CD4-positive, alpha-beta T cell (primary cell): ENCODE data around the gene ADNP2. TPM values are rescaled to one million over a fixed set of nuclear protein-coding genes. Genes with fewer than 3 reads are reported as not detected.

Experiments
- ATAC-seq: fragments of 200-7000 bp; cut with Tn5 transposase; one replicate; pipeline ENCODE4 v1.10.0; 2022; ENCODE audit warnings: mild to moderate bottlenecking; ENCODE audit not compliant: poor library complexity
- CTCF ChIA-PET: fragments of 350-600 bp; sonication (Branson Sonifier 250); formaldehyde crosslinking; loops from one replicate; lab custom pipeline; 2021; ENCODE audit warnings: antibody characterized with exemption, inconsistent platforms; lab: Charles Lee
- POLR2A ChIA-PET: fragments of 350-600 bp; sonication (Branson Sonifier 250); formaldehyde crosslinking; loops from one replicate; lab custom pipeline; 2021; ENCODE audit warnings: antibody characterized with exemption, inconsistent platforms; lab: Charles Lee
- DNase-seq, 14 experiments: peaks; one replicate each; pipeline ENCODE4 v3.0.0-alpha.2; 2013 to 2020; ENCODE audit warnings: mixed read lengths in 2 of 14
- H3K27ac ChIP-seq, 2 donors: one replicate each; pipeline versions ENCODE4 v1.5.1 to v1.7.0; 2013; ENCODE audit warnings: low read length in 2 of 2, low read depth in 1 of 2, mild to moderate bottlenecking in 1 of 2
- H3K27me3 ChIP-seq, 2 experiments: 1 replicate in 1 of 2; 2 replicates in 1 of 2; pipeline versions ENCODE4 v1.6.1 to v1.7.0; 2013; ENCODE audit warnings: low read length in 2 of 2, control low read depth in 1 of 2, mild to moderate bottlenecking in 1 of 2, moderate library complexity in 1 of 2; ENCODE audit not compliant: insufficient read depth in 2 of 2, control insufficient read depth in 1 of 2
- H3K36me3 ChIP-seq: one replicate; pipeline ENCODE4 v1.6.1; 2013; ENCODE audit warnings: low read length, control low read depth; ENCODE audit not compliant: insufficient read depth
- H3K4me1 ChIP-seq: one replicate; pipeline ENCODE4 v1.6.1; 2013; ENCODE audit warnings: low read length, control low read depth; ENCODE audit not compliant: insufficient read depth
- H3K4me3 ChIP-seq: one replicate; pipeline ENCODE4 v1.5.1; 2013; ENCODE audit warnings: mild to moderate bottlenecking, low read length, moderate library complexity
- H3K9me3 ChIP-seq, 2 experiments: 1 replicate in 1 of 2; 2 replicates in 1 of 2; pipeline versions ENCODE4 v1.6.1 to v1.7.0; 2013; ENCODE audit warnings: low read length in 2 of 2, mild to moderate bottlenecking in 2 of 2, control low read depth in 1 of 2, moderate library complexity in 1 of 2; ENCODE audit not compliant: control insufficient read depth in 1 of 2, insufficient read depth in 1 of 2
- H3K27ac Mint-ChIP-seq: one replicate; pipeline ENCODE4 v1.8.0; 2020; ENCODE audit warnings: mixed read lengths
- H3K27me3 Mint-ChIP-seq: one replicate; pipeline ENCODE4 v1.8.0; 2021; ENCODE audit warnings: mixed read lengths
- H3K36me3 Mint-ChIP-seq: one replicate; pipeline ENCODE4 v1.8.0; 2021; ENCODE audit warnings: low read depth, mixed read lengths
- H3K4me1 Mint-ChIP-seq: one replicate; pipeline ENCODE4 v1.8.0; 2021; ENCODE audit warnings: low read depth, mixed read lengths
- H3K4me3 Mint-ChIP-seq: one replicate; pipeline ENCODE4 v1.8.0; 2020; ENCODE audit warnings: mild to moderate bottlenecking, mixed read lengths
- H3K9me3 Mint-ChIP-seq: one replicate; pipeline ENCODE4 v1.8.0; 2020; ENCODE audit warnings: mixed read lengths
- intact Hi-C, 2 experiments: fragments of 100-400 bp; cut with DNase I in 1 of 2; cut with micrococcal nuclease in 1 of 2; formaldehyde crosslinking; loops; one replicate each; pipeline versions ENCODE4 v1.15.1 to v1.9.0; 2023 to 2025; cut with DNase I, micrococcal nuclease
- total RNA-seq, 174 experiments: library from RNA in 2 of 174; stranded (reverse) in 2 of 174; gene quantifications; one replicate each; pipeline ENCODE4 v1.2.3 and lab custom pipeline; 2021 to 2026
- TF ChIP-seq, protein P1 (sequence below): fragments of 200-600 bp; IDR thresholded peaks from one replicate; pipeline ENCODE4 v1.8.0; 2022; ENCODE audit warnings: antibody characterized with exemption, mild to moderate bottlenecking

Gene ADNP2
- total RNA-seq, 2 experiments from 2014 or later, result 61.0 to 61.5 TPM

DNA sequence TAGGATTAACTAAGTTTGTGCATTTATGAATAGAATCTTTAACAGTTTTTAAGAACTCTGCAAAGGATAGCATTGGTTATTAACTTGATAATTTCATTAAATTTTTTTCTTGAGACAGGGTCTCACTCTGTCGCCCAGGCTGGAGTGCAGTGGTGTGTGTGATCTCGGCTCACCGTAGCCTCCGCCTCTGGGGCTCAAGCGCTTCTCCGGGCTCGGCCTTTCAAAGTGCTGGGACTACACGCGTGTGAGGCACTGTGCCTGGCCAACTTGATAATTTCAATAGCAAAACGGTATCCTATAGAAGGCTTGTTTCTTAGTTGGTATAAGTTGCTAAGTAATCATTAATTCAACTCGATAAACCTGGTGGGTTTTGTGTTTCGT is 38.0 kb downstream of the ADNP2 start:
- ChIA-PET POLR2A (interaction anchor here (1.0 kb wide), 1 partner anchor 38 kb away, joined by 3 read pairs; the partner anchor contains the start of gene ADNP2), CTCF (no interaction called here)
- no peaks in the 10 kb centered on the region for H3K9me3 ChIP-seq
- TF ChIP-seq, protein P1, sequence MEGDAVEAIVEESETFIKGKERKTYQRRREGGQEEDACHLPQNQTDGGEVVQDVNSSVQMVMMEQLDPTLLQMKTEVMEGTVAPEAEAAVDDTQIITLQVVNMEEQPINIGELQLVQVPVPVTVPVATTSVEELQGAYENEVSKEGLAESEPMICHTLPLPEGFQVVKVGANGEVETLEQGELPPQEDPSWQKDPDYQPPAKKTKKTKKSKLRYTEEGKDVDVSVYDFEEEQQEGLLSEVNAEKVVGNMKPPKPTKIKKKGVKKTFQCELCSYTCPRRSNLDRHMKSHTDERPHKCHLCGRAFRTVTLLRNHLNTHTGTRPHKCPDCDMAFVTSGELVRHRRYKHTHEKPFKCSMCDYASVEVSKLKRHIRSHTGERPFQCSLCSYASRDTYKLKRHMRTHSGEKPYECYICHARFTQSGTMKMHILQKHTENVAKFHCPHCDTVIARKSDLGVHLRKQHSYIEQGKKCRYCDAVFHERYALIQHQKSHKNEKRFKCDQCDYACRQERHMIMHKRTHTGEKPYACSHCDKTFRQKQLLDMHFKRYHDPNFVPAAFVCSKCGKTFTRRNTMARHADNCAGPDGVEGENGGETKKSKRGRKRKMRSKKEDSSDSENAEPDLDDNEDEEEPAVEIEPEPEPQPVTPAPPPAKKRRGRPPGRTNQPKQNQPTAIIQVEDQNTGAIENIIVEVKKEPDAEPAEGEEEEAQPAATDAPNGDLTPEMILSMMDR, result no peak
- peaks cover 19% of the 10 kb centered on the region for H3K27me3 Mint-ChIP-seq
- no peaks in the 10 kb centered on the region for H3K9me3 Mint-ChIP-seq
- H3K36me3 Mint-ChIP-seq, result peaks cover 4% of the 10 kb centered on the region
- peaks cover 15% of the 10 kb centered on the region for H3K4me1 ChIP-seq
- H3K36me3 ChIP-seq, result no peaks in the 10 kb centered on the region
- peak overlapping the region; percentile 55 for H3K4me3 ChIP-seq
- DNase-seq (no peak), ATAC-seq (no peak)
- intact Hi-C loops, result no loop called here
- no peak overlapping the region for H3K27ac Mint-ChIP-seq
- H3K27me3 ChIP-seq, result no peaks in the 10 kb centered on the region
- H3K4me1 Mint-ChIP-seq, result peaks cover 21% of the 10 kb centered on the region
- H3K4me3 Mint-ChIP-seq, result peak overlapping the region; percentile 92
- no peak overlapping the region for H3K27ac ChIP-seq

DNA sequence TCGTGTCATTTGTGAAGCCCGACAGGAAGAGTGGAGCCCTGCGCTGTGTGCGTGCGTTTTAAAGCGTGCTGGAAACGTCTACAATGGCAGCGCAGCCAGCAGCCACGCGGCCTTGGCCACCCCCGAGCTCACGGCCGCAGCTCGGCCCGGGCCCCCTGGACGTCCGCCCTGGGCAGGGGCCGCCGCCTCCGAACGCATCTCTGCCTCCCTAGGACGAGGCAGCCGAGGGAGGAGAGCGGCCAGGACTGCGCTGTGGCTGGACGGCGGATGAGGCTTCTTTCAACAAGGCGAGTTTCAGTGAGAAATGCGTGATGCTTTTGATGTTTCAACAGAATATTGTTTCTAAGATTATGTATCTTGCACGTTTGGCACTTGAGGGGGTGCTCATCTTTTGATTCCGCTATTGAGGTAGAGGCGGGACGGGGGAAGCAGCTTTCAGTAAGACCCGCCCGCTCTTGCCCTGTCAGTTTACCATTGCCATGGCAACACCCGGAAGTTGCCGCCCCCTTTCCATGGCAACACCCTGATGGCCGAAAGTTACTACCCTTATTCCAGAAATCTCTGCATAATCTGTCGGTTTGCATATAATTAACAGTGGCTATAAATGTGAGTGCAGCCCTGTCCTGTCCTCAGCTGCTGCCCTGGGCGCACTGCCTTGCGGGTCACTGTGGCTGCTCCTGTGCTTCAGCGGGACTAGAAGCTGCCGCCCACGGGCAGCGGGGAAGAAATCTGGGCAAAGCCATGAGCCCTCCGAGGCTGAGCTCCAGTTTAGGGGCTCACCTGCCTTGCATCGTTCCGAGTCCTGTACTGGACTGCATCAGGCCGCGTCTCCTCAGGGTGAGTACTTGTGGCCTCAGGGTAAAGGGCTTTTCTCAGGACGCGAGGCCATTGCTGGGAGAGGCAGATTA is 38.6 kb downstream of the ADNP2 start:
- Mint-ChIP-seq H3K36me3 (peaks cover 4% of the 10 kb centered on the region), H3K27me3 (peaks cover 19% of the 10 kb centered on the region), H3K27ac (no peak overlapping the region), H3K4me1 (peaks cover 21% of the 10 kb centered on the region), H3K4me3 (peak overlapping the region; percentile 92), H3K9me3 (no peaks in the 10 kb centered on the region)
- ATAC-seq (peak; percentile 85), DNase-seq (peak; percentile 43 to 83 (median 66))
- ChIA-PET POLR2A (interaction anchor here (1.0 kb wide), 1 partner anchor 39 kb away, joined by 3 read pairs; the partner anchor contains the start of gene ADNP2), CTCF (no interaction called here)
- H3K4me3 ChIP-seq, result peak overlapping the region; percentile 55
- peaks cover 15% of the 10 kb centered on the region for H3K4me1 ChIP-seq
- no peaks in the 10 kb centered on the region for H3K9me3 ChIP-seq
- H3K27me3 ChIP-seq, result no peaks in the 10 kb centered on the region
- TF ChIP-seq, protein P1, result no peak
- intact Hi-C loops, result no loop called here
- no peak overlapping the region for H3K27ac ChIP-seq
- H3K36me3 ChIP-seq, result no peaks in the 10 kb centered on the region

DNA sequence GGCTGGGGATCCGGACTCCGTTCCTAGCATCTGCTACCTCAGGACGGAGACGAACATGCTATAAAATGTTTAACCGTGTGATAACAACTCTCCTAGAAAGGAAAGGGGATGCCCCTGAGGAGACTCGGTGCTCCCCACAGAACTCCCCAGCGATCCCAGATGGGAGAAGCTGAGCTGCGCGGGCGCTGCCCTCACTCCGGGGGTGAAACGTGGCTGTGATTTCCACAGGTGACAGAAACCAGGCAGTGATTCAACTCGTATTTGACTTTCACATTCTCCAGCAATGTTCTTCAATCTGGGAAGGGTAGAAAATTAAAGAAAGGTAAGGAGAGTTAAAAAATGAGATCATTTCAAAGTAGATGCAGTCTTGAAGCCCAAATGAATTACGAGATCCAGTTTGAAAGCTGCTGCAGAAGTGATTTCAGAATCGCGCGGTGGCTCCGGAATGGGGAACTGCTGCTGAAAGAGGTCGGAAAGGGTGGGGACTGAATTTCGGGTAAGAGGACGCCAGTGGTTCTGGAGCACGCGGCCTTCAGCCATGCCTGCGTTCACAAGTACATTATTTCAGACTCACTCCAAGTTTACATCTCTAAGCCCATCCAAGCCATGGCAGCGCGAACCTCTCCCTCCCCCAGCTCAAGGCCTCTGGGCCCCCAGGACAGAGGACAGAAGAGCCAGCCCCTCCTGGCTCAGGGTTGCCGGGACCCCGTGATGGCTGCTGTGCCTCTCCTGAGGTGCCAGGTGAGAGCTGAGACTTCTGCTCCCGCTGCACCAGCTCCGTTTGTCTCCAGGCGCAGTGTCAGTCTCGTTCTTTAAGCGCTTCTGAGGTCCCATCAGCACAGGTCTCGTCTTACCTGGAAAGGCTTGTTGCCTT is 39.5 kb downstream of the ADNP2 start:
- Mint-ChIP-seq H3K9me3 (no peaks in the 10 kb centered on the region), H3K4me1 (peaks cover 21% of the 10 kb centered on the region), H3K36me3 (peaks cover 4% of the 10 kb centered on the region), H3K4me3 (peak overlapping the region; percentile 92), H3K27ac (no peak overlapping the region), H3K27me3 (peaks cover 19% of the 10 kb centered on the region)
- peaks cover 15% of the 10 kb centered on the region for H3K4me1 ChIP-seq
- intact Hi-C loops, result no loop called here
- no peak for ATAC-seq
- ChIA-PET POLR2A (interaction anchor here (1.0 kb wide), 1 partner anchor 40 kb away, joined by 3 read pairs; the partner anchor contains the start of gene ADNP2), CTCF (no interaction called here)
- H3K36me3 ChIP-seq, result no peaks in the 10 kb centered on the region
- no peaks in the 10 kb centered on the region for H3K9me3 ChIP-seq
- no peak overlapping the region for H3K27ac ChIP-seq
- TF ChIP-seq, protein P1, result no peak
- peak in 1 of 14 experiments; percentile 9 for DNase-seq
- H3K4me3 ChIP-seq, result peak overlapping the region; percentile 55
- no peaks in the 10 kb centered on the region for H3K27me3 ChIP-seq
